Esophagus squamous epithelium (tissue), 5 donors: ENCODE results near the gene LMLN. TPM values are rescaled to one million over a fixed set of nuclear protein-coding genes. Genes with fewer than 3 reads are reported as not detected.
A peak's percentile ranks its signal among the peaks of the same experiment; 100 is the strongest.
"Not testable (repeated sequence)": the region's sequence is repeated elsewhere in the genome, so short reads cannot be mapped to it uniquely, and the experiment has no call there.

ENCODE experiments used
- DNase-seq: peaks from one replicate; lab custom pipeline; 2025; lab: John Stamatoyannopoulos, UW
- H3K27ac ChIP-seq, 4 donors: fragments of 200-600 bp; sonication (generic); one replicate each; pipeline ENCODE4 v1.5.1; 2016 to 2019; ENCODE audit warnings: mild to moderate bottlenecking in 1 of 4
- H3K27me3 ChIP-seq, 4 donors: fragments of 200-600 bp; sonication (generic); 1 replicate in 3 of 4; 2 replicates in 1 of 4; pipeline versions ENCODE4 v1.5.1 to v1.6.0; 2017 to 2021; ENCODE audit warnings: antibody characterized with exemption in 1 of 4
- H3K36me3 ChIP-seq, 3 donors: fragments of 200-600 bp; sonication (generic); one replicate each; pipeline ENCODE4 v1.5.1; 2016 to 2019
- H3K4me1 ChIP-seq, 3 donors: fragments of 200-600 bp; sonication (generic); one replicate each; pipeline ENCODE4 v1.5.1; 2017 to 2019
- H3K4me3 ChIP-seq, 4 donors: fragments of 200-600 bp; sonication (generic); 1 replicate in 3 of 4; 2 replicates in 1 of 4; pipeline ENCODE4 v1.5.1; 2016 to 2019; ENCODE audit warnings: mild to moderate bottlenecking in 2 of 4, moderate library complexity in 1 of 4
- H3K9me3 ChIP-seq, 3 donors: fragments of 200-600 bp; sonication (generic); one replicate each; pipeline ENCODE4 v1.5.1; 2016 to 2019
- POLR2A ChIP-seq, 4 donors: fragments of 450-650 bp; IDR thresholded peaks; one replicate each; pipeline ENCODE4 v1.6.1; 2017; ENCODE audit warnings: antibody characterized with exemption in 4 of 4, mild to moderate bottlenecking in 4 of 4, moderate library complexity in 3 of 4
- WGBS, 2 donors: methylation state at CpG; one replicate each; pipeline ENCODE4 v1.1.5; 2018; 5-methylcytosine and 5-hydroxymethylcytosine counted together
- intact Hi-C: fragments of 100-400 bp; cut with DNase I; formaldehyde crosslinking; loops from one replicate; pipeline ENCODE4 v1.15.0; 2022
- total RNA-seq, 4 donors: library from RNA; depleted of rRNA; stranded (reverse); fragments of >200 nt; gene quantifications; one replicate each; pipeline ENCODE4 v1.1.0, GENCODE V29; 2016
- TF ChIP-seq, protein P1 (sequence below), 6 experiments: fragments of 450-650 bp in 4 of 6; fragments of 200-600 bp in 2 of 6; sonication (generic) in 2 of 6; IDR thresholded peaks; one replicate each; pipeline ENCODE4 v1.5.1; 2016 to 2019; ENCODE audit warnings: antibody characterized with exemption in 6 of 6, mild to moderate bottlenecking in 4 of 6, moderate library complexity in 4 of 6
- donor health status: DM: yes; HTN: yes; CAD: no.

LMLN gene
- total RNA-seq, 4 donors from 2014 or later = 3.5 to 5.2 (median 4.4) TPM

DNA sequence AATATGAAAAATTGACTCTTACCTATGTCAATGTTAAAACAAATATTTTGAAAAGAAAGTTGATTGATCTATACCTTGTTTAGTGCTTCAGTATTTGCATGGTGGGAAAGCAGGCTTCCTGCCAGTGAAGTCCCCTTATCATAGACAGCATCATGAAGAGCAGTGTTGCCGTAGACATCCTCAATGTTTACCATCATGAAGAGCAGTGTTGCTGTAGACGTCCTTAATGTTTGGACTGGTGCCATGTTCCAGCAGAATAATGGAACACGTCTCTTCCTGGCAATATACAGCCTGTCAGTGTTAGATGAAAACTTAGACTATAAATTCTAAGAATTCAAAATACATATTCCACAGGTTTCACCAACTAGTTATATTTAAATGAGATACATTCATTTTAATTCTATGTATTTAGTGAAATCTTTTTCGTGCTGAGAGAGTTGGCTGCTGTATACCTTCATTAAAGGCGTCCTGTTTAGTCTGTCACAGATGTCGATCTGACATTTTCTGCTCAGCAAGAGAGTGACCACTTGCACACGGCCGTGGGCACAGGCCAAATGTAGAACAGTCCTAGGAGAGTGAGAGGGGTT, 116.8 kb downstream of the LMLN start:
- 39 to 48% methylated on average over 8 of the region's 8 CpGs for WGBS, 2 donors
- DNase-seq = no peak
- Histone ChIP-seq H3K36me3 (no peaks in the 10 kb centered on the region), H3K27ac (no peak overlapping the region), H3K4me1 (peaks cover 15 to 22% (median 16%) of the 10 kb centered on the region in 3 donors), H3K9me3 (no peaks in the 10 kb centered on the region), H3K27me3 (peaks cover 10 to 98% (median 24%) of the 10 kb centered on the region in 4 donors), H3K4me3 (no peak overlapping the region)
- intact Hi-C loops = no loop called here
- no peak for TF ChIP-seq POLR2A (IDR thresholded peaks at IDR 0.05)
- TF ChIP-seq, protein P1, sequence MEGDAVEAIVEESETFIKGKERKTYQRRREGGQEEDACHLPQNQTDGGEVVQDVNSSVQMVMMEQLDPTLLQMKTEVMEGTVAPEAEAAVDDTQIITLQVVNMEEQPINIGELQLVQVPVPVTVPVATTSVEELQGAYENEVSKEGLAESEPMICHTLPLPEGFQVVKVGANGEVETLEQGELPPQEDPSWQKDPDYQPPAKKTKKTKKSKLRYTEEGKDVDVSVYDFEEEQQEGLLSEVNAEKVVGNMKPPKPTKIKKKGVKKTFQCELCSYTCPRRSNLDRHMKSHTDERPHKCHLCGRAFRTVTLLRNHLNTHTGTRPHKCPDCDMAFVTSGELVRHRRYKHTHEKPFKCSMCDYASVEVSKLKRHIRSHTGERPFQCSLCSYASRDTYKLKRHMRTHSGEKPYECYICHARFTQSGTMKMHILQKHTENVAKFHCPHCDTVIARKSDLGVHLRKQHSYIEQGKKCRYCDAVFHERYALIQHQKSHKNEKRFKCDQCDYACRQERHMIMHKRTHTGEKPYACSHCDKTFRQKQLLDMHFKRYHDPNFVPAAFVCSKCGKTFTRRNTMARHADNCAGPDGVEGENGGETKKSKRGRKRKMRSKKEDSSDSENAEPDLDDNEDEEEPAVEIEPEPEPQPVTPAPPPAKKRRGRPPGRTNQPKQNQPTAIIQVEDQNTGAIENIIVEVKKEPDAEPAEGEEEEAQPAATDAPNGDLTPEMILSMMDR (IDR thresholded peaks at IDR 0.05) = no peak

DNA sequence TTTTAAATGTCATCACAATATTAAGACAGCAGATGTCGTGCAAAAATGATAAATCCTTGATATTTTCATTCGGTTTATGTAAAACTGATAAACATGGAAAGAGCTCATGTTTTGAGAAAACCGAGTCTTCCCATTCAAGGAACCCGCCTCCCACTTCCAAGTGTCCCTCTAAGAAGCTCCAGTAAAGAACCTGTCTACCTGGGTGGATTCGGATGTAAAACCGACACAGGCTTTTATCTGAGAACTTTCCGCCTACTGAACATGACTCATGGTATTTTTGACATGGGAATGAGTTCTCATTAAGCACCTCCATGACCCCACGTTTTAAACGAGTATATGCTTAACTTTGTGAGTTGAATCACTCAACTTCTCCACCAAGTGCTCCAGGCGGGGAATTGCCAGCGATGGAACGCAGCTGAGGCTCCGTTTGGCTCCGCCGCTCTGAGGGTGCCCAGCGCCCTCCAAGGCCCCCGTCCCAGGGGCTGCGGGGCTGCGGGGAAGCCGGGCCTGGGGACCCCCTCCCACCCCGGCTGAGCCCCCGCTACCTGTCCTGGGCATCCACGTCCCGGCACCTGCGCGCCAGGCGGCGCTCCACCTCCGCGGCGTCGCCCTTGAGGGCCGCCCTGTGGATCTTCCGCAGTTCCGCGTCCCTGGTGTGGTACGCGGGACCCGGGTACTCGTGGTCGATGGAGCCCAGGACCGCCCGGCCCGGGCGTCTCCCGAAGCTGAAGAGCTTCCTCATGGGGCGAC, 119.9 kb downstream of the LMLN start:
- Histone ChIP-seq H3K4me3 (peak overlapping the region; percentile 23 to 63 (median 41)), H3K4me1 (peaks cover 15 to 22% (median 16%) of the 10 kb centered on the region in 3 donors), H3K27me3 (peaks cover 10 to 98% (median 24%) of the 10 kb centered on the region in 4 donors), H3K36me3 (no peaks in the 10 kb centered on the region), H3K9me3 (no peaks in the 10 kb centered on the region), H3K27ac (no peak overlapping the region)
- 10 to 22% methylated on average over 13 to 14 of the region's 47 CpGs for WGBS, 2 donors
- TF ChIP-seq, protein P1 (IDR thresholded peaks at IDR 0.05) = no peak
- no peak for TF ChIP-seq POLR2A (IDR thresholded peaks at IDR 0.05)
- DNase-seq = no peak
- intact Hi-C loops = no loop called here

DNA sequence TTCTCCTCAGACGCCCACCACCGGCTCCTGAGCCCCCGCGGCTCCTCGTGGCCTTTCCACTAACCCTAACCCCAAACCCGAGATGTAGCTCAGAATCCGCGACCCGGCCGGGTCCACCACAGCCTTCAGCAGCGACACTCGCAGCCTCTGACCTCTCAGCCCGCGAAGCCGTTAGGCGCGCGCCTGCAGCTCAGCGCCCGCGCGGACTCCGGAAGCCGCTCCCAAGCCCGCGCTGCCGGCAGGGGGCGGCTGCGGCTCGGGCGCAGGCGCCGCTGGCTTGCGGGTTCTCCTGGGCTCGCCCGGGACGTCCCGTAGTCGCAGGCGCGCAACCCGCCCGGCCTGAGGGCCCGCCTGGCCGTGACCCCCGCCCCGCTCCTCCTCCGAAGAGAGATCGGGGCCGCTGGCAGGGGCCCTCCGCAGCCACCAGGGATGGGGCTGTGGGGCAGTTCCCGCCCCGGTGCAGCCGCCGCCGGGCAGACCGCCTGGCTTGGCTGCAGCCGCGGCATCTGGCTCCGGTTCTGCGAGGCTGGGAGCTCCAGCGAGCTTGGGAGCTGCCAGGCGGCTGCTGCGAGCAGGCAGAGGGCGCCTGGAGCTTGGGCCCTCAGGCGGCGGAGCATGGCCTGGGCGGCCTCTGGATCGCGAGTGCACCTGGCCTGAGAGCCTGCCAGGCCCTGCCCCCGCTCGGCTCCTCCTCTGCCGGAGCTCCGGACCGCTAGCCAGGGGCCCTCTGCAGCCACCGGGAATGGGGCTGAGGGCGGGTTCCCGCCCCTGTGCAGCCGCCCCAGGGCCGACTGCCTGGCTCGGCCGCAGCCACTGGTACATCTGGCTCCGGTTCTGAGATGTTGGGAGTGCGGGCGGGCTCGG, 120.7 kb downstream of the LMLN start:
- Histone ChIP-seq H3K27ac (no peak overlapping the region), H3K4me3 (peak overlapping the region; percentile 23 to 63 (median 41)), H3K4me1 (peaks cover 15 to 22% (median 16%) of the 10 kb centered on the region in 3 donors), H3K27me3 (peaks cover 10 to 98% (median 24%) of the 10 kb centered on the region in 4 donors), H3K9me3 (no peaks in the 10 kb centered on the region), H3K36me3 (no peaks in the 10 kb centered on the region)
- DNase-seq = no peak
- TF ChIP-seq, protein P1 (IDR thresholded peaks at IDR 0.05) = peak; percentile 44 to 93 (median 80)
- no peak for TF ChIP-seq POLR2A (IDR thresholded peaks at IDR 0.05)
- intact Hi-C loops = no loop called here
- 0% methylated on average over 1 of the region's 86 CpGs; no CpG with 5 or more reads in 1 of the 2 donors for WGBS, 2 donors

DNA sequence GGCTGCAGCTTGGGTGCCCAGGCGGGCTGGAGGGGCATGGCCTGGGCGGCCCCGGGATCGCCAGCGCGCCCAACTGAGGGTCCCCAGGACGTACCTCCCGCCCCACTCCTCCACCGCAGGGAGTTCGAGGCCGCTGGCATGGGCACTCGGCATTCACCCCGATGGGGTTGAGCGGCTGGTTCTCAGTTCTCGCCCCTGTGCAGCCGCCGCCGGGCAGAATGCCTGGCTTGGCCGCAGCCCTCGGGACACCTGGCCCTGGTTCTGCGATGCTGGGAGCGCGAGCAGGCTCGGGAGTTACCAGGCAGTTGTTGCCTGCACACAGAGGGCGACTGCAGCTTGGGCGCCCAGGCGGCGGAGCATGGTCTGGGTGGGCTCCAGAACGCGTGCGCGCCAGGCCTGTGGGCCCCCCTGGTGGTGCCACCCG, 121.4 kb downstream of the LMLN start:
- no peak for DNase-seq
- intact Hi-C loops = no loop called here
- peaks cover 10 to 98% (median 24%) of the 10 kb centered on the region in 4 donors for H3K27me3 ChIP-seq
- H3K4me1 ChIP-seq = peaks cover 15 to 22% (median 16%) of the 10 kb centered on the region in 3 donors
- H3K36me3 ChIP-seq = no peaks in the 10 kb centered on the region
- no peak for TF ChIP-seq POLR2A (IDR thresholded peaks at IDR 0.05)
- TF ChIP-seq, protein P1 (IDR thresholded peaks at IDR 0.05) = no peak
- 20 to 28% methylated on average over 1 to 11 of the region's 33 CpGs for WGBS, 2 donors
- H3K4me3 ChIP-seq = peak overlapping the region in 2 of 4 donors; percentile 46 to 63
- H3K9me3 ChIP-seq = no peaks in the 10 kb centered on the region
- H3K27ac ChIP-seq = no peak overlapping the region

DNA sequence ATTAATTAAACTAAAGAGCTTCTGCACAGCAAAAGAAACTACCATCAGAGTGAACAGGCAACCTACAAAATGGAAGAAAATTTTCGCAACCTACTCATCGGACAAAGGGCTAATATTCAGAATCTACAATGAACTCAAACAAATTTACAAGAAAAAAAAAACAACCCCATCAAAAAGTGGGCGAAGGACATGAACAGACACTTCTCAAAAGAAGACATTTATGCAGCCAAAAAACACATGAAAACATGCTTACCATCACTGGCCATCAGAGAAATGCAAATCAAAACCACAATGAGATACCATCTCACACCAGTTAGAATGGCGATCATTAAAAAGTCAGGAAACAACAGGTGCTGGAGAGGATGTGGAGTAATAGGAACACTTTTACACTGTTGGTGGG, 122.2 kb downstream of the LMLN start:
- intact Hi-C loops, H3K4me3 ChIP-seq, H3K9me3 ChIP-seq, DNase-seq, H3K27ac ChIP-seq, H3K36me3 ChIP-seq: not testable (repeated sequence)
- H3K27me3 ChIP-seq = peaks cover 10 to 98% (median 23%) of the 10 kb centered on the region in 4 donors
- 96 to 100% methylated on average over 3 to 4 of the region's 4 CpGs for WGBS, 2 donors
- H3K4me1 ChIP-seq = peaks cover 15 to 22% (median 16%) of the 10 kb centered on the region in 3 donors
